HG02981 (cell line): ENCODE measurements around the gene CAV3.
"Not testable (repeated sequence)": the region's sequence is repeated elsewhere in the genome, so short reads cannot be mapped to it uniquely, and the experiment has no call there.

Experiments used
- ATAC-seq: cut with Tn5 transposase; IDR thresholded peaks from one replicate; pipeline ENCODE4 v1.9.1; 2021; ENCODE audit warnings: mild to moderate bottlenecking, moderate library complexity; ENCODE audit not compliant: unreplicated experiment

CAV3 gene

GRCh38 chr3:8733332-8734094 is at the start of gene CAV3:
CAV3 (plus strand) TSS chr3:8733802; CDS start chr3:8733877, 75 bp downstream.
- no peak for ATAC-seq

GRCh38 chr3:8684992-8685391 is 48.6 kb upstream of the CAV3 start:
- not testable (repeated sequence) for ATAC-seq

- not testable (repeated sequence) for ATAC-seq
Measured at GRCh38 chr3:8691295-8691694, 42.3 kb upstream of the CAV3 start.

- no peak for ATAC-seq
Measured at GRCh38 chr3:8702560-8702959, 31.0 kb upstream of the CAV3 start.

GRCh38 chr3:8705575-8705974 is 28.0 kb upstream of the CAV3 start:
- ATAC-seq: no peak

- ATAC-seq: no peak
Measured at GRCh38 chr3:8709287-8709686, 24.3 kb upstream of the CAV3 start.

- ATAC-seq: no peak
Measured at GRCh38 chr3:8709801-8710507, 23.6 kb upstream of the CAV3 start.

GRCh38 chr3:8712045-8712907 is 21.3 kb upstream of the CAV3 start:
- ATAC-seq: no peak

GRCh38 chr3:8712908-8713255 is 20.7 kb upstream of the CAV3 start:
- ATAC-seq: no peak

- ATAC-seq: peak; percentile 78
Measured at GRCh38 chr3:8713901-8714759, 19.5 kb upstream of the CAV3 start.

GRCh38 chr3:8715757-8716156 is 17.8 kb upstream of the CAV3 start:
- ATAC-seq: not testable (repeated sequence)

GRCh38 chr3:8722808-8723207 is 10.8 kb upstream of the CAV3 start:
- no peak for ATAC-seq

GRCh38 chr3:8723612-8724011 is 10.0 kb upstream of the CAV3 start:
- no peak for ATAC-seq

GRCh38 chr3:8724108-8724752 is 9.4 kb upstream of the CAV3 start:
- ATAC-seq: no peak

- ATAC-seq: no peak
Measured at GRCh38 chr3:8727605-8728512, 5.7 kb upstream of the CAV3 start.

- ATAC-seq: no peak
Measured at GRCh38 chr3:8729479-8729878, 4.1 kb upstream of the CAV3 start.

- ATAC-seq: no peak
Measured at GRCh38 chr3:8730656-8731055, 2.9 kb upstream of the CAV3 start.

- ATAC-seq: no peak
Measured at GRCh38 chr3:8732413-8732812, 1.2 kb upstream of the CAV3 start.
